Measurements from ENCODE around the gene PLCB2.

The PLCB2 gene

GRCh38 chr15:40327457-40327856 lies 19.7 kb upstream of the PLCB2 start:
- no peak for DNase-seq (ENCODE audit: low read depth, low spot score)

DNA sequence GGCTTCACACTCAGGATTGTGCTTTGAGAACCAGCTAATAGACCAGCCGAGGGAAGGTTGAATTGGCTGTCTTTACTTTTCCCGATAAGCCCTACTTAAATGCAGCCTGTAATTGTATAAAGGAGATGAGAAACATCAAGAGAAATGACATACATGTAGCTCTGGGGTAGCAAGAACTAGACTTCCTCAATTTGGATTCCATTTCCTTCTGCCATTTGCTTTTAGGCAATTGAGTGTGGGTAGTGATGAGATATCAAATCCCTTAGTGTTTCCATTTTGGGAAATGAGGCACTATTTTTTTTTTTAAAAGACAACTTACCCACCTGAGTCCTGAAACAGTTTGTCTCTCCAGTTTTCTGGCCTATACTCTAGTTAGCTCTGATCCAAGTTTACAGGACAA lies 18.0 kb upstream of the PLCB2 start:
- DNase-seq (ENCODE audit: low read depth, low spot score) = no peak

- DNase-seq (ENCODE audit: low read depth, low spot score) = no peak
These were observed 17.5 kb upstream of the PLCB2 start for GRCh38 chr15:40325188-40325587.

- no peak for DNase-seq (ENCODE audit: low read depth, low spot score)
These were observed 16.5 kb upstream of the PLCB2 start for GRCh38 chr15:40323953-40324937.

DNA sequence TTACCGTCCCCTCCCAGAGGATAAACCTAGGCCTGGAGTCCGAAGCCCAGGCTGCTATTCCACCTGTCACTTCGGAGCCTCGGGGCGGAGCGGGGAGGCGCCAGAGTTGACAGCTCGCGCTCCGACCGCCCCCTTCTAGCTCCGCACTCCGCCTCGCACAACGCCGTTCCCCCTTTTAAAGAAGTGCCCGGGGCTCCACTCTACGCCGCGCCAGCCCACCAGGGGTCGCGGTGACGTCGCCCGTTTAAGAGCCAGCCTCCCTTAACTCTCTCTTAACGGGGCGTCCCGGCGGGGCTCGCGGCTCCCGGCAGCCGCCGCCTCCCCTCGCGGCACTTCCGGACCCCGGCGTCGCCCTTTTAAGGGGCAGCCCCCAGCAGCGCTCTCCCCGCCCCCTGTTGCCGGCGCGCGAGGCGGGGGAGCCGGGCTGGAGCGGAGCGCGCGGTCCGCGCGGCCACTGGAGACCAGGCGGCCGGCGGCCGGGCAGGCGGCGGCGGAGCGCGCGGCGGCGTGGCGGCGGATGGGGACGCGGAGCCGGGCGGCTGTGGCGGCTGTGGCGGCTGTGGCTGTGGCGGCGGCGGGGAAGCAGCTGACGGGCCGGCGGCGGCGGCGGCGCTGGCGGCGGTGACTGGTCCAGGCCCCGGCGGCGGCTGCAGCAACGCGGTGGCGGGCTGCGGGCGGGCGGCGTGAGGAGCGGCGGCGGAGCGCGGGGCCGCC lies 15.7 kb upstream of the PLCB2 start, which contains the start of gene INAFM2:
TSS of gene INAFM2 (plus strand) at position 454 of the 714 bp plus-strand sequence. CDS start 364 bp downstream, outside the sequence.
- DNase-seq (ENCODE audit: low read depth, low spot score) = peak; percentile 83

GRCh38 chr15:40322531-40323238 lies 14.9 kb upstream of the PLCB2 start:
- no peak for DNase-seq (ENCODE audit: low read depth, low spot score)

- no peak for DNase-seq (ENCODE audit: low read depth, low spot score)
These were observed 13.2 kb upstream of the PLCB2 start for GRCh38 chr15:40320931-40321371.

- no peak for DNase-seq (ENCODE audit: low read depth, low spot score)
These were observed 12.7 kb upstream of the PLCB2 start for GRCh38 chr15:40320409-40320808.

DNA sequence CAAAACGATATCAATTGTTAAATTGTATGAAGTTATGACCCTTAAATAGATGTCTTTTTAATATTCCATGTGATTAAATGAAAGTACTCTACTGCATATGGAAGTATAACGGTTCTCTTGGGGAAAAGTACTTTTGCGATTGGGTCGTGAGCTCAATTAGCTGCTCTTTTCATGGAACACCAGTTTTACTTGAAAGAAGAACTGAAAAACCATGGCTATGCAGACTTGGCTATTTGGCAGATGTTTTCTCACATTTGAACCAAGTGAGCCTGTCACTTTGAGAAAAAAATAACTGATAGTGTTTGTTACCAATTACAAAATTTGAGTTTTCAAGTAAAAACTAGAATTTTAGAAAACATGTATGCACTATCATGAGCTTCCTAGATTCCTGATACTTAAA lies 9.8 kb upstream of the PLCB2 start:
- no peak for DNase-seq (ENCODE audit: low read depth, low spot score)

GRCh38 chr15:40316931-40317330 lies 9.2 kb upstream of the PLCB2 start:
- no peak for DNase-seq (ENCODE audit: low read depth, low spot score)

- no peak for DNase-seq (ENCODE audit: low read depth, low spot score)
These were observed 7.1 kb upstream of the PLCB2 start for GRCh38 chr15:40314723-40315276.

- DNase-seq (ENCODE audit: low read depth, low spot score) = no peak
These were observed 6.0 kb upstream of the PLCB2 start for GRCh38 chr15:40313531-40314398.

DNA sequence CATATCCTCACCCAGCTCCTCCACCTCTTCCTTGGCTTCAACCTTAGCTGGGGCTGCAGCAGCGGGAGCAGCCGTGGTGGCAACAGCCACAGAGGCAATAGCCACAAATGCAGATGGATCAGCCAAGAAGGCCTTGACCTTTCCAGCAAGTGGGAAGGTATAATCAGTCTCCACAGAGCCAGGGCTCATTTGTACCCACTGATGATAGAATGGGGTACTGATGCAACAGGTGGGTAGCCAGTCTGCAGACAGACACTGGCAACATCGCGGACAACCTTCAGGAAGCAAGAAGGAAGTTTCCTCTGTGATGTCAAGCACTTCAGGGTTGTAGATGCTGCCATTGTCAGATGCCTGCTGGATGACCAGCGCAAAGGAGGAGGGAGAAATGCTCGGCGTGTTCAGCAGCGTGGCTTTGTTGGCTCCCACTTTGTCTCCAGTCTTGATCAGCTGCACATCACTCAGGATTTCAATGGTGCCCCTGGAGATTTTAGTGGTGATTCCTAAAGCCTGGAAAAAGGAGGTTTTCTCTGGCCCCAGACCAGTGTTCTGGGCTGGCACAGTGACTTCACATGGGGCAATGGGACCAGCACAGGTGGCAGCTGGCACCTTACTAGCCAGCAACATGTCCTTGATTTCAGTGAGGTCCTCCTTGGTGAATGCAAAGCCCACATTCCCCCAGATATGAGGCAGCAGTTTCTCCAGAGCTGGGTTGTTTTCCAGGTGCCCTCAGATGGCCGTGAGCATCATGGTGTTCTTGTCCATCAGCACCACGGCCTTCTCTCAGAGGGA lies 4.8 kb upstream of the PLCB2 start:
- no peak for DNase-seq (ENCODE audit: low read depth, low spot score)

DNA sequence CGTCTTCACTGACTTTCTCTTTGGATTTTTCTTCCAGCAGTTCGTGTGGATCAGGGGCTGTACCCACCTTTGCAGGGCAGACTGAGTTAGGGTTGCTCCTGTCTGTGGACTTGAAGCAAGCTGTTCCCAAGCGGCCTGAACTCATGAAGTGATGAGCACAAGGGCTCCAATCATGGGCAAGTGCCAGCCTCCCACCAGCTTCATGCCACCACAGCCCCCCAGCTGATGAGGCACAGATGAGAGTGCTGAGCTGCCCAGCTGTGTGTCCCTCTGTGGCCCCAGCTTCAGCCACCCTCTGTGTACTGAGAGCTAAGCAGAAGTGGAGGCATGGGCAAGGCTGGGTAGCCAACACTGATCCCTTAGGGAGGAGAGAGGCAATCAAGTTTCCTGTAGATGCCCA lies 3.3 kb upstream of the PLCB2 start:
- DNase-seq (ENCODE audit: low read depth, low spot score) = no peak

DNA sequence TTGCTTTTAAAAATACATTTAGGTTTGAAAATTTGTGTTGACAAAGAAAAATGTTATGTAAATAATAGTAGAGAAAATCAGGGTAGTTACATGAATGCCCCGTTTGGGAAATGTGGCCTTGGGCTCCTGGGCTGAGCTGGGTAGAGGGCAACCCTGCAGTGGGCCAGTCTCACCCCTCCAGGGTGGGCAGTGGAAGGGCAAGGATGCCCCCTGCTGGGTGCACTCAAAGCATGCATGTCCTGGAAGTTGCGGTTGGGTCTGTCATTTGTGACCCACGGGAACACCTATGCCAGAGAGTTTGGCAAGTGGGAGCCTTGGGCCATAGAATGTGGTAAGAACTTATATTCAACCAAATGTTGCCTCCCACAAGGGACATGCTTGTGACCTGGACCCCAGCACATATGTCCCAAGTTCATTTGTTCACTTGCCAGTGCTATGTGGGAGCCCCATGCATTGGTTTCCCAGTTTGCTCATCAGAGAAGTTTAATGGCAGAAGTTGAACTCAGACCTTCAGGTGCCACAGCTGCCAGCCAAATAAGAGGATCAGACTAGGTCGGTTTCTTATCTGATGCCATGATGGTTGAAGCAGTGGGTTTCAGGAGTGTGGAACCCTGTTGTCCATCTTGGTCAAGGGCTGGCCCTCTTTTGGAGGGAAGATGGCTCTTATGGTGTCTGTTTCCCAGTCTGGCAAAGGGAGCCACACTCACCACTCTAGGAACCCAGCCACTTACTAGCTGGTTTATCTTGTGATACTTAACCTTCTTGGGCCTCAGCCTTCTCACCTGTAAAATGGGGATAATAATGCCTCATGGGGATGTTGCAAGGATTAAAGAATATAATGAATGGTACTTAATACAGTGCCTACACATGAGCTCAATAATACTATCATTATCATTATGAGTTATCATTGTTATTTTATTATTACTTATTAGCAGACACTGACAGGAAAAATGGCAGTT lies 2.5 kb upstream of the PLCB2 start:
- no peak for DNase-seq (ENCODE audit: low read depth, low spot score)

GRCh38 chr15:40309344-40309862 lies 1.7 kb upstream of the PLCB2 start:
- DNase-seq (ENCODE audit: low read depth, low spot score) = no peak

DNA sequence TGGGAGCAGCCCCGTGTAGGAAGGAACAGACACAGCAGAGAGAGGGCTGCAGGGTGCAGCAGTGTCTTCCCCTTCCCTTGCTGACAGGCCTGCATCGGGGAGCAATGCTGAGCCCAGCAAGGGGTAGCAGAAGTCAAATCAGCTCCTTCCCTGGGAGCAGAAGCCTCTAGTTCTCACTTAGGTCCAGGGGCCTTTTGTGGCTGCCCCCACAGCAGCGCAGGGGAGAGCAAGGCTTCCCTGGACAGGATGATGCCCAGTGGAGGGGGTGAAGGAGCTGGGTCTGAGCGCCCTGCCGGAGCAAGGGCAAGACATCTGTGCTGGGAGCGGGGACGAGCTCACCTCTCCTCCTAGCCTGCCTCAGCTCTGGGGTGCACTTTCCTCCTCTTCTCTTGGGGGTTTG lies 827 bp downstream of the PLCB2 start:
- no peak for DNase-seq (ENCODE audit: low read depth, low spot score)

- DNase-seq (ENCODE audit: low read depth, low spot score) = no peak
These were observed 1.4 kb downstream of the PLCB2 start for GRCh38 chr15:40306371-40306770.
